Activated T-cell treated with anti-CD3 and anti-CD28 coated beads, Interleukin-2, amount 50 U/mL, for 4 hours (primary cell): ENCODE results near the gene XPR1. TPM values are rescaled to one million over a fixed set of nuclear protein-coding genes. Genes with fewer than 3 reads are reported as not detected.

Experiments used
- ATAC-seq, 2 donors: fragments of 200-7000 bp; cut with Tn5 transposase; one replicate each; pipeline ENCODE4 v1.10.0; 2021
- DNase-seq: peaks from one replicate; pipeline ENCODE4 v3.0.0-alpha.2; 2020
- H3K27me3 Mint-ChIP-seq: one replicate; pipeline ENCODE4 v1.8.0; 2021; ENCODE audit warnings: low read depth, mixed read lengths
- H3K36me3 Mint-ChIP-seq: one replicate; pipeline ENCODE4 v1.8.0; 2022; ENCODE audit warnings: mixed read lengths; ENCODE audit not compliant: insufficient read depth
- H3K4me1 Mint-ChIP-seq: one replicate; pipeline ENCODE4 v1.8.0; 2021; ENCODE audit warnings: low read depth, mixed read lengths
- H3K4me3 Mint-ChIP-seq: one replicate; pipeline ENCODE4 v1.8.0; 2021; ENCODE audit warnings: mild to moderate bottlenecking, moderate library complexity, mixed read lengths
- H3K9me3 Mint-ChIP-seq: one replicate; pipeline ENCODE4 v1.8.0; 2021; ENCODE audit warnings: mixed read lengths
- total RNA-seq, 3 donors: library from RNA; stranded (reverse); gene quantifications; one replicate each; pipeline ENCODE4 v1.2.1, GENCODE V29; 2021

The XPR1 gene
- 10 to 100 TPM; 25.2 to 26.7 (median 25.8) TPM for total RNA-seq

DNA sequence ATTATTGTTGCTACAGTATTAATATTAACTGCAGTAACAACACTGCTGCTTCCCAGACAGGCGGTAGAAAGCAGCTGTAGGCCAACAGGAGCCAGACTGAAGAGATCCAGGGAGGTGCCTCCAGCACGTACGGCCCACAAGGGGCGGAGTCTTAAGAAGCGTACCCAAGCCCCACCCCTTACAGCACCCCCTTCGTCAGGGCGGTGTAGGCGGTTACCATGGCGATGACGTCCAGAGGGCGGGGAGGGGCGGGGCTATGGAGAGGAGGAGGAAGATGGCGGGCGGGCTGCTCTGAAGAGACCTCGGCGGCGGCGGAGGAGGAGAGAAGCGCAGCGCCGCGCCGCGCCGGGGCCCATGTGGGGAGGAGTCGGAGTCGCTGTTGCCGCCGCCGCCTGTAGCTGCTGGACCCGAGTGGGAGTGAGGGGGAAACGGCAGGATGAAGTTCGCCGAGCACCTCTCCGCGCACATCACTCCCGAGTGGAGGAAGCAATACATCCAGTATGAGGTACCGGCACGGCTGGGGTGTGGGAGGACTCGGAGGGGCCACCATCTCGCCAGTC, at the start of gene XPR1:
Gene XPR1 (plus strand): TSS at position 257 of the 560 bp plus-strand sequence. CDS start 180 bp downstream, at position 437.
- H3K4me1 Mint-ChIP-seq, result peaks cover 13% of the 10 kb centered on the region
- ATAC-seq (peak; percentile 96), DNase-seq (peak; percentile 99)
- no peak within 1 kb of the TSS for H3K4me3 Mint-ChIP-seq
- H3K36me3 Mint-ChIP-seq, result peaks cover 1% of the 10 kb centered on the region
- H3K27me3 Mint-ChIP-seq, result no peaks in the 10 kb centered on the region
- no peaks in the 10 kb centered on the region for H3K9me3 Mint-ChIP-seq

DNA sequence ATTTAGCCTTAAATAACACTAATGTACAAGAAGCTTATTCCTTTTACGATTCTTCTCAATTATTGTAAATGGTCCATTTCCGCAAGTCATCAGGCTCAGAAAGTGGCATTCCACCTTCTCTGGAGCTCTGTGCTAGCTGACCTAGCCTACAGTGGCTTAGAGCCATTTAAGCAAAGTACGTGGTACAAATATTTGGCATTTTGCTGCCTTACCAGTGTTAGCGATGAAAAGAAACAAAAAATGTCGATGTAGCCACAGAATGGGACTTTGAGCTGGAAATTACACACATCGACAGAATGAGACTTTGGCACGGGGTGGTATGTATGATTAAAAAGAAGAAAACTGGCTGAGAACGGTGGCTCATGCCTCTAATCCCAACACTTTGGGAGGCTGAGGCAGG, 47.0 kb upstream of the XPR1 start:
- Mint-ChIP-seq H3K27me3 (peaks cover 5% of the 10 kb centered on the region), H3K4me1 (peaks cover 16% of the 10 kb centered on the region), H3K4me3 (no peak overlapping the region), H3K36me3 (no peaks in the 10 kb centered on the region), H3K9me3 (no peaks in the 10 kb centered on the region)
- no peak for ATAC-seq
- DNase-seq, result no peak

DNA sequence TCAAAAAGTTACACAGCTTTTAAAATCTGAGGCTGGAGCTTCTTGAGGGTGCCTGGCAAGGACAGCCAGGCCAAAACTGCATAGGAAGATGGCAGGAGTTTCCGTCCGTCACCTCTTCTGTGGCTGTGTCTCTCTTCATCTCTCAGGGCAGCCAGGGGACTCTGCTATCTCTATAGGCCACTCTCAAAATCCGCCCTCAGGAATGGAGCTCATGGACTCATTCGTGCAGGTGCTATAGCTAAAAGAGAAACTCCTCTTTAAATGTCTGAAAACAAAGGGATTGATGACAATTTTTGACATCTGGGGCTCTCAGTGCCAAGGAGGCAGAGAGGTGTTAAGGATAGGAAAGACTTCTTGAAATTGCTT, 45.8 kb upstream of the XPR1 start:
- ATAC-seq, result no peak
- H3K27me3 Mint-ChIP-seq, result peaks cover 5% of the 10 kb centered on the region
- DNase-seq, result no peak
- peaks cover 16% of the 10 kb centered on the region for H3K4me1 Mint-ChIP-seq
- no peaks in the 10 kb centered on the region for H3K9me3 Mint-ChIP-seq
- no peak overlapping the region for H3K4me3 Mint-ChIP-seq
- H3K36me3 Mint-ChIP-seq, result no peaks in the 10 kb centered on the region

DNA sequence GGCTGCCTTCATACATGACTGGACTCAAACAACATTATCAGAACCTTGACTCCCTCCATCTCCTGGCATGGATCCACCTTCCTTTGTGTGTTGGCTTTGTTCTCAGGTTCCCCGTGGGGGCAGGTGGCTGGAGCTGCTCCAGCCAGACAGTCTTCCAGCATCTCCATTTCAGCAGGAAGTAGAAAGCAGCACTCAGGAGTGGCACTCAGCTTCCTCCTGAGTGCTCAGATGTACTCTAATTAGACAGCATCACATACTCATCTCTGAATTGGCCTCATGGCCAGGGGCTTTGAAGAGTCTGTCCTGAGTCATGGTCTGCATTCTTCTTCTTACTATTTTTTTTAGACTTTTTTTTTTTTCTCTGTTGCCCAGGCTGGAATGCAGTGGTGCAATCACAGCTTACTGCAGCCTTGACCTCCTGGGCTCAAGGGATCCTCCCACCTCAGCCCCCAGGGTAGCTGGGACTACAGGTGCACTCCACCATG, 45.1 kb upstream of the XPR1 start:
- no peaks in the 10 kb centered on the region for H3K9me3 Mint-ChIP-seq
- peaks cover 5% of the 10 kb centered on the region for H3K27me3 Mint-ChIP-seq
- ATAC-seq (peak in 1 of 2 donors; percentile 51), DNase-seq (no peak)
- peaks cover 16% of the 10 kb centered on the region for H3K4me1 Mint-ChIP-seq
- H3K36me3 Mint-ChIP-seq, result no peaks in the 10 kb centered on the region
- no peak overlapping the region for H3K4me3 Mint-ChIP-seq

DNA sequence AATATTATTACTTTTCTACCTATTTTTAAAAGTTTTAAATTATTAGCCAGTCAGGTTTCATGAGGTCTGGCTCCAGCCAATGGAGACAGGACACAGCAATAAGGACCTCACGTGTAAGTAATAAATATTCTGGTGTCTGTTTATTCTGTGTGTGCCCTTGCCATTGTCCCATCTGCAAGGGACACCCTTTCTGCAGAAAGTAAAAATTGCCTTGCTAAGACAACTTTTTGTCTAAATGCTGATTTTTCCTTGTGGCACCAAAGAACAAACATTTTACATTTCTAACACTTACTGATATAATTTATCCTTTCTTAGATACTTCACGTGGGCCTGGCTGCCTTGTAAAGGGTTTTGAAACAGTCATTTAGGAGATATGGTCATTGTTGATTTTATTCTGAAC, 43.7 kb upstream of the XPR1 start:
- ATAC-seq (no peak), DNase-seq (no peak)
- H3K27me3 Mint-ChIP-seq, result peaks cover 5% of the 10 kb centered on the region
- peaks cover 16% of the 10 kb centered on the region for H3K4me1 Mint-ChIP-seq
- no peak overlapping the region for H3K4me3 Mint-ChIP-seq
- H3K36me3 Mint-ChIP-seq, result no peaks in the 10 kb centered on the region
- H3K9me3 Mint-ChIP-seq, result no peaks in the 10 kb centered on the region

DNA sequence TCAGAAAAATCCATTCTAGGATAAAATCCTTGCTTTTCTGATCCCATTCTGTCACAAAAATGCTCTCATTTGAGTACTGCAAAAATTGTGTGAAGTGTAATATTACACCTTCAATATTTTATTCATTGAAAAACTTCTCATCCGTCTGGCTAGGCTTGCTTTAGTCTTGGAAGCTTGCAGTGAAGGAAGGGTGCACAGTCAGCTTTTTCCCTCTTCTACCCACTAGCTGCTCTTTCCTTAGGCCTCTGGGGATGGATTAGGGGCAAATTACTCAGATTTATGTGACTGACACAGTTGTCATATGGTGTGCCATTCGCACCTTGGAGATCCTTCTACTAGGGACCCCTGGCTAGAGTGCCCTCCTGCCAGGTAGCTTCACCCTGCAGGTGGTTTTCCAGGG, 40.9 kb upstream of the XPR1 start:
- H3K36me3 Mint-ChIP-seq, result no peaks in the 10 kb centered on the region

DNA sequence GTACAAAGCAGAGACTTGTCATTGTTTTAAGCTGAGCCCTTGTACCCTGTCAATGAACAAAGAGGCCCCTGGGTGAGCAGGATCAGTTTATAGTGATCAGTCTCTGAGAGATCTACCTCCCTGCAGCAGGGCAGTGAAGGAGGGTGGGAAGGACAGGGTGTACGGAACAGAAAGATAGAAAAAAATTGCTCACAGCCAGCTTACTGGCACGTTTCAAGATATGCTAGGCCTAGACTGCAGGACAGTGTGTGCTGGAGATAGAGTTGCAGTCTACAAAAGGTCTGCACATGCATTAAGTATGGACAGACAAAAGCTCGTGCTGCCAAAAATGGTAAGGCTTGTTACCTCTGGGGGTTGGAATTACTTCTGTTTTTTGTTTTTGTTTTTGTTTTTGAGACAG, 38.4 kb upstream of the XPR1 start:
- ATAC-seq (no peak), DNase-seq (no peak)
- H3K9me3 Mint-ChIP-seq, result no peaks in the 10 kb centered on the region
- H3K4me1 Mint-ChIP-seq, result no peaks in the 10 kb centered on the region
- H3K4me3 Mint-ChIP-seq, result no peak overlapping the region
- peaks cover 2% of the 10 kb centered on the region for H3K27me3 Mint-ChIP-seq
- no peaks in the 10 kb centered on the region for H3K36me3 Mint-ChIP-seq

More for the DNA sequence above, 40.9 kb upstream of the XPR1 start:
- Mint-ChIP-seq H3K9me3 (no peaks in the 10 kb centered on the region), H3K4me3 (no peak overlapping the region), H3K4me1 (peaks cover 4% of the 10 kb centered on the region), H3K27me3 (no peaks in the 10 kb centered on the region)
- ATAC-seq, result no peak
- no peak for DNase-seq

DNA sequence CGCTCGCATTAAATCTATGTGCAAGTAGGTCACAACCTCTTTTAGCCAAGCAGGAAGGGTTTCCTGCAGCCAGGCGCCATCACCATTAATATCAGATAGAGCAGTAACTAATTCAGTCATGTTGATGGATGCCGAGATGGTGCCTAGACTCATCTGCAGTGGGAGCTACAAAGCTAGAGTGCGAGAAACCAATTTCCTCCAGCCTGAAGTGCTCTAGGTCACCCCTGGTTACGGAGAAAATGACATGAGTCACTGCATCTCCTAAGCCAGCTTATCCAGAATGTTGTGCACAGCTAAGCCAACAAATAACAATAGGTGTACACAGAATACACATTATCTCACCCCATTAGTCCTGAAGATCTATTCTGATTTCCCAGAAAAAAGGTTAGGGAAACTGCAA, 37.1 kb upstream of the XPR1 start:
- H3K36me3 Mint-ChIP-seq, result no peaks in the 10 kb centered on the region
- ATAC-seq (no peak), DNase-seq (no peak)
- no peak overlapping the region for H3K4me3 Mint-ChIP-seq
- no peaks in the 10 kb centered on the region for H3K9me3 Mint-ChIP-seq
- H3K4me1 Mint-ChIP-seq, result no peaks in the 10 kb centered on the region
- H3K27me3 Mint-ChIP-seq, result peaks cover 2% of the 10 kb centered on the region

DNA sequence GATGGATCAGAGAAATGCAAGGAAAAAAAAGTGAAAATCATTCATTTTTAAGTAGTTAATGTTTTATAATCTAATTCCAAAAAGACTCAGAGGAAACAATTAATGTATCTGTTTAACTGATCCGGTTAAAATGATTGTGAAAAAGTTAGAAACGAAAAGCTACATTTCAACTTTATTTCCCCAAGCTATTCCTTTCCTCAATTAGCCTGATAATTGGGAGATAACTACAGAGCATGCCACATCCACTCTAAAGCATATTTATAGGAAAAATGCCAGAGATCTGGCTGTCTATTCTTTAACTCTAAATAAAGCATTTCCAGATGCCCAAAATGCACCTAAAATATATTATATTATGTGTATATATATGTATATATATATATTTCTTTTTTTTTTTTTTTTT, 35.9 kb upstream of the XPR1 start:
- H3K4me1 Mint-ChIP-seq, result no peaks in the 10 kb centered on the region
- no peaks in the 10 kb centered on the region for H3K9me3 Mint-ChIP-seq
- no peaks in the 10 kb centered on the region for H3K36me3 Mint-ChIP-seq
- ATAC-seq (no peak), DNase-seq (no peak)
- H3K27me3 Mint-ChIP-seq, result peaks cover 2% of the 10 kb centered on the region
- no peak overlapping the region for H3K4me3 Mint-ChIP-seq

DNA sequence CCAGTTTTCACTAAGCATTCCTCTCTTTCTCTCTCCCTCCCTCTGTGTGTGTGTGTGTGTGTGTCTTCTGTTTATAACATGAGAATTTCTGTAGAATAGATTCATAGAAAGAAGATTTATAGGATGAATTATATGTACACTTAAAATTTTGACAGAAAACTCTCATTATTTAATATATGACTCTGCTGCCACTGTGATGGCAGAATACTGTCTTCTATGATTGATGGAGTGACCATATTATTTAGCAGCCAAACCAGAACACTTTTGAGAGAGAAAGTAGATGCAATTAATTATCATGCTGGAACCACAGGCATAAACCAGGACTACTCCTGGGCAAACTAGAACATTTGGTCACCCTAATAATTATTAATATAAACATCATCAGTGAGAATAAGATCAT, 34.3 kb upstream of the XPR1 start:
- no peak for DNase-seq
- H3K36me3 Mint-ChIP-seq, result no peaks in the 10 kb centered on the region
- ATAC-seq, result no peak
- H3K4me3 Mint-ChIP-seq, result no peak overlapping the region
- H3K9me3 Mint-ChIP-seq, result no peaks in the 10 kb centered on the region
- H3K27me3 Mint-ChIP-seq, result peaks cover 2% of the 10 kb centered on the region
- H3K4me1 Mint-ChIP-seq, result no peaks in the 10 kb centered on the region

DNA sequence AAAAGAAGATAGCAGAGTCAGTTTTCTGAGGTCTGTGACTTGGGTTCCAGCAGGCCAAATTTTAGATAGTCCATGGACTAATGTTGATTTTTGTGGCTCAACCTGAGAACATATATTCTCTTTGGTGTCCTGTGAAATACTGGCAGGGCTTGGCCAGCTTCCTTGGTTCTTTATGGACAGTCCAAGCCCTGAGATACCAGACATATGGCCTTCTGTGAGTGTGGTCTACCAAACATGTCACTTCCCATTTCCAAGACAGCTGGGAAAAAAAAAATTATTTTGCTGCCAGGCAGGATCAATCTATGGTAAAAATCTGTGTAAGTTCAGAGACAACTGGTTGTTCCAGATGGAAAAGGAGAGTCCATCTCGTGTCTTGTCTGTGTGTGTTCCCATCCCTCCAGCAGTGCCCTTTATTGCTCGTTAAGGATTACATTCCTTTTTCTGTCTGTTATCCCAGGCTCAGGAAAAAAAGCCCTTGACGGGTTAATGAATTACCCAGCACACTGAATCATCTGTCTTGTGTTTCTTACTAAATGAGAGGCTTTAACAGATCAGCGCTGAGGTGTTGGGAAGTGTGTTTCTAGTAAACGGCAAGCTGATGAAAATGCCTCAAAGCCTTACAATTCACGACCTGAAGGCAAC, 33.4 kb upstream of the XPR1 start:
- H3K9me3 Mint-ChIP-seq, result no peaks in the 10 kb centered on the region
- ATAC-seq (no peak), DNase-seq (no peak)
- no peak overlapping the region for H3K4me3 Mint-ChIP-seq
- H3K36me3 Mint-ChIP-seq, result no peaks in the 10 kb centered on the region
- peaks cover 2% of the 10 kb centered on the region for H3K27me3 Mint-ChIP-seq
- no peaks in the 10 kb centered on the region for H3K4me1 Mint-ChIP-seq

DNA sequence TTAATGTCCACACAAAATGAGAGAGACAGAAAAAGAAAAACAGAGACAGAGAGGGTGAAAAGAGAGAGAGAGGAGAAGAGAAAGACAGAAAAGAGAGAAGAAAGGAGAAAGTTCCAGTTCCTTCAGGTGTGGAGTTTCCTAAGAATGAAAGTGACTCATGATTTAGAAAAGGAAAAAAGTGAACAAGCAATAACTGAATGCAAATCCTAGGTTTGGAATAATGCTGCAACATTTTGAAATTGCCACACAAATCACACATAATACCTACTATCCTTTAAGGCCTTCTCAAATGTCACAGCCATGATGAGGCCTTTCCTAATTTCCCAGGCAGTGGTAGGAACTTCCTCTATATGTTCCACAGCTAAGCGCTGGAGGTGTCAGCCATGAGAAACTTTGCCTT, 31.5 kb upstream of the XPR1 start:
- no peaks in the 10 kb centered on the region for H3K9me3 Mint-ChIP-seq
- H3K36me3 Mint-ChIP-seq, result no peaks in the 10 kb centered on the region
- H3K27me3 Mint-ChIP-seq, result peaks cover 2% of the 10 kb centered on the region
- H3K4me1 Mint-ChIP-seq, result no peaks in the 10 kb centered on the region
- ATAC-seq, result no peak
- no peak overlapping the region for H3K4me3 Mint-ChIP-seq
- no peak for DNase-seq

DNA sequence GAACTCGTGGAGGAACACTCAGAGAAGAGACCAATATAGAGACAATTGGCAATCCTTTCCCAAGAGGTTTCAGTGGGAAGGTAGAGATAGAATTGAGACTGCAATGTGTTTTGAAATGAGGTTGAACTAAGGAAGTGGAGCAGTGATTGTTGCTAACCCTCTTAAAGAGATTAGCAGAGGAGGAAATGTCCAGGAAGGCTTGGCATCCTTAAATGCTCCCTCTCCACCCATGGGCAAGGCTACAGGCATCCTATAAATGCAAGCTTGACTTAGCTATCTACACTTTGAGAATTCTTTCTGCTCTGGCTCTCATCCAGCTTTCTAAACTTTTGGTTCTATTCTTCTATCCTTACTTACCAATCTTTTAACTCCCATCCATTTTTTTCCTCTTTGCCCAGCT, 30.3 kb upstream of the XPR1 start:
- no peaks in the 10 kb centered on the region for H3K9me3 Mint-ChIP-seq
- no peak overlapping the region for H3K4me3 Mint-ChIP-seq
- no peak for ATAC-seq
- H3K4me1 Mint-ChIP-seq, result no peaks in the 10 kb centered on the region
- H3K36me3 Mint-ChIP-seq, result no peaks in the 10 kb centered on the region
- DNase-seq, result no peak
- H3K27me3 Mint-ChIP-seq, result peaks cover 2% of the 10 kb centered on the region

DNA sequence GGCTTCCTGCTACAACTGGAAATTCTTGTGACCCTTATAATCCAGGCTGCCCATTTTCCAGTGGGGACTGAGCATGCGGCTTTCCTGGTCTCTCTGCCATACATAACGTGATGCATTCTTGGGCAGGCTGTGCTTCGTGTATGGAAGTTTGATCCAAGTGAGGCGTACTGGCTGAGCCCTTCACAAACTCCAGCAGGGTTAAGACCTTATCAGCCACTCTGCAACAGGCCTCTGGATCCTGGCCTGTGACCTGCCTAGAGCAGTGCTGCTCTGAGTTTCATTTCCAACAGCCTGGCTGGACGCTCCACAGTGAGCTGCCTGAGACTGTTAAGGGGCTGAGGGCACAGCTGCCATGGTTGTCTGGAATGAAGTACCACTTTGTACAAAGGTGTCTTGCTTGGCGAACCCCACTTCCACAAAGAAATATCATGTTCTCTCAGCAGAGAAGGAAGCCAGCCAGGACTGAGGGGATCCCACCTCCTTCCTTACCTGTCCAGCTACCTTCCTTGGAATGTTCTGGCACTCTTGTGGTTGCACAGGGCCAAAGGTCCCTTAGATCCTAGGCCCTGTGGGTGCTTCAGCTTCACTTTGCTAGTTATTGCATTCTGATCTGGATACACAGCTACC, 28.5 kb upstream of the XPR1 start:
- ATAC-seq, result no peak
- H3K36me3 Mint-ChIP-seq, result no peaks in the 10 kb centered on the region

DNA sequence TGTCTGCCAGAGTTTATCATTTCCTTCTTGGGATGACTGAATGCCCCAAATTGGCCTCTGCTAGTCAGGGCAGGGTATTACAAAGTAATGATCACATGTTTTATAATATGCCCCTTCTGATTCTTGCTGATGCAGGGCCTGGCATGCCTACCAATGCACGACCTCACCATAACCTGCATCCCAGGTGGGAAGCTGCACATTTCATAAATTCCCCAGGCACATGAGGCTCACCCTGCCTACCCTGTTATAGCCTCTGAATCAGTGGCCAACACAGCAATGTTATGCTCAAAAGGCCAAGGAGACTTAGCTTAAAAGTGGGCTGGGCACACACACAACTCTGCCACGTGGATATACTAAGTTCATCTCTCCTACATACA, 28.0 kb upstream of the XPR1 start:
- no peak for ATAC-seq
- H3K27me3 Mint-ChIP-seq, result no peaks in the 10 kb centered on the region

More for the DNA sequence above, 28.5 kb upstream of the XPR1 start:
- Mint-ChIP-seq H3K9me3 (no peaks in the 10 kb centered on the region), H3K4me3 (no peak overlapping the region), H3K27me3 (no peaks in the 10 kb centered on the region), H3K4me1 (no peaks in the 10 kb centered on the region)
- no peak for DNase-seq

More for the DNA sequence above, 28.0 kb upstream of the XPR1 start:
- H3K9me3 Mint-ChIP-seq, result no peaks in the 10 kb centered on the region
- H3K36me3 Mint-ChIP-seq, result no peaks in the 10 kb centered on the region
- no peaks in the 10 kb centered on the region for H3K4me1 Mint-ChIP-seq
- no peak for DNase-seq
- no peak overlapping the region for H3K4me3 Mint-ChIP-seq
